Gastrocnemius medialis (tissue), 4 donors: ENCODE measurements around the gene EME1.

Experiments
- POLR2A ChIP-seq, 2 donors: fragments of 450-650 bp; IDR thresholded peaks; one replicate each; pipeline ENCODE4 v1.6.1; 2017; ENCODE audit warnings: antibody characterized with exemption in 2 of 2, mild to moderate bottlenecking in 2 of 2, moderate library complexity in 2 of 2
- TF ChIP-seq, protein P1 (sequence below), 5 experiments: fragments of 450-650 bp in 3 of 5; fragments of 200-600 bp in 2 of 5; sonication (generic) in 2 of 5; IDR thresholded peaks in 4 of 5; conservative IDR thresholded peaks in 1 of 5; 1 replicate in 4 of 5; 2 replicates in 1 of 5; pipeline ENCODE4 v1.5.1; 2016 to 2019; ENCODE audit warnings: antibody characterized with exemption in 5 of 5, mild to moderate bottlenecking in 3 of 5, moderate library complexity in 3 of 5

DNA sequence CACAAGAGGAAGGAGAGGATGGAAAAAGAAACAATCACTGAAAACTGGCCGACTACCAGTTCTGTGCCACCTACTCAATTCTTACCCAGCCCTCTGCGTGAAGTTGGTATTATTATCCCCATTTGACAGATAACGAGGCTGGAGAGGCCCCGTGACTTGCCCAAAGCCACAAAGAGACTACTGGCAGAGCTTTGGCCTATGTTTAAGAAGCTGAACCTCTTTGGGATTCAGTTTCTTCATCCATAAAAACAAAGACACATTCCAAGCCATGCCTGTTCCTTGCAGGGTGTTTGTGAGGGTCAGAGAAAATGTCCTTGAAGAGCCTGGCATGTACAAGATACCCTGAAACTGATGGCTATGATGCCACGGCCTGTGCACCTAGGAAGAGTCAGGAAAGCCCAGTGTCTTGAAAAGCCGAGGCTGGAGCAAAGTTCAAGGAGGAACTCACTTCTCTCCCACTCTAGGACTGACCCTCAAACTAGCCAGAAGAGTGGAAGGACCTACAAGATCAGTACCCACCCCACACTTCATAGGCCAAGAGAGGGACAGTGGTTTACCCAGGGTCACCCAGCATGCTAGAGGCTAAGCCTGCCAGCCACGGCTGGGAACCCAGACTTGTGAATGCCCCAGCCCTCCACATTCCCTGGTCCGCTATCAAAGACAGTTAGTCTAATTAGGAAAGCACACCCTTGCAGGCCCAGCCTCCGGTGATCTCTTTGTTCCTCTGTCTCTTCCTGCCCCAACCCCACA lies 51.4 kb downstream of the EME1 start:
- TF ChIP-seq, protein P1, sequence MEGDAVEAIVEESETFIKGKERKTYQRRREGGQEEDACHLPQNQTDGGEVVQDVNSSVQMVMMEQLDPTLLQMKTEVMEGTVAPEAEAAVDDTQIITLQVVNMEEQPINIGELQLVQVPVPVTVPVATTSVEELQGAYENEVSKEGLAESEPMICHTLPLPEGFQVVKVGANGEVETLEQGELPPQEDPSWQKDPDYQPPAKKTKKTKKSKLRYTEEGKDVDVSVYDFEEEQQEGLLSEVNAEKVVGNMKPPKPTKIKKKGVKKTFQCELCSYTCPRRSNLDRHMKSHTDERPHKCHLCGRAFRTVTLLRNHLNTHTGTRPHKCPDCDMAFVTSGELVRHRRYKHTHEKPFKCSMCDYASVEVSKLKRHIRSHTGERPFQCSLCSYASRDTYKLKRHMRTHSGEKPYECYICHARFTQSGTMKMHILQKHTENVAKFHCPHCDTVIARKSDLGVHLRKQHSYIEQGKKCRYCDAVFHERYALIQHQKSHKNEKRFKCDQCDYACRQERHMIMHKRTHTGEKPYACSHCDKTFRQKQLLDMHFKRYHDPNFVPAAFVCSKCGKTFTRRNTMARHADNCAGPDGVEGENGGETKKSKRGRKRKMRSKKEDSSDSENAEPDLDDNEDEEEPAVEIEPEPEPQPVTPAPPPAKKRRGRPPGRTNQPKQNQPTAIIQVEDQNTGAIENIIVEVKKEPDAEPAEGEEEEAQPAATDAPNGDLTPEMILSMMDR (IDR thresholded peaks at IDR 0.05 in 4 of 5, conservative IDR thresholded peaks at IDR 0.05 in 1 of 5), result no peak
- TF ChIP-seq POLR2A (IDR thresholded peaks at IDR 0.05), result no peak
